Adrenal gland (tissue), 19 donors: Measurements from ENCODE around the gene SLC31A2. TPM values are rescaled to one million over a fixed set of nuclear protein-coding genes. Genes with fewer than 3 reads are reported as not detected.
"Not testable (repeated sequence)": the region's sequence is repeated elsewhere in the genome, so short reads cannot be mapped to it uniquely, and the experiment has no call there.

ENCODE experiments used
- DNase-seq, 7 donors: peaks; one replicate each; pipeline ENCODE4 v3.0.0-alpha.2; 2019 to 2020
- H3K27ac ChIP-seq, 5 donors: fragments of 200-600 bp; sonication (generic) in 4 of 5; 1 replicate in 3 of 5; 2 replicates in 2 of 5; pipeline versions ENCODE4 v1.5.1 to v1.8.0; 2016 to 2020; ENCODE audit warnings: mild to moderate bottlenecking in 1 of 5
- H3K27me3 ChIP-seq: fragments of 200-600 bp; 2 replicates; pipeline ENCODE4 v1.8.0; 2021
- H3K36me3 ChIP-seq, 2 donors: fragments of 200-600 bp; replicated peaks in 1 of 2; 1 replicate in 1 of 2; 2 replicates in 1 of 2; pipeline versions ENCODE4 v1.5.1 to v1.8.0; 2018 to 2022
- H3K4me1 ChIP-seq, 2 donors: fragments of 200-600 bp; replicated peaks in 1 of 2; 1 replicate in 1 of 2; 2 replicates in 1 of 2; pipeline versions ENCODE4 v1.5.1 to v1.8.0; 2018 to 2021
- H3K4me3 ChIP-seq, 4 donors: fragments of 200-600 bp; sonication (generic) in 3 of 4; one replicate each; pipeline ENCODE4 v1.5.1; 2016 to 2018
- H3K9me3 ChIP-seq, 3 donors: fragments of 200-600 bp; sonication (generic) in 1 of 3; replicated peaks in 1 of 3; 1 replicate in 2 of 3; 2 replicates in 1 of 3; pipeline versions ENCODE4 v1.5.1 to v1.8.0; 2016 to 2021
- POLR2A ChIP-seq, 2 donors: fragments of 450-650 bp; IDR thresholded peaks; one replicate each; pipeline ENCODE4 v1.6.1; 2017; ENCODE audit warnings: antibody characterized with exemption in 2 of 2, mild to moderate bottlenecking in 2 of 2, moderate library complexity in 1 of 2
- WGBS, 4 donors: extraction: QIAGEN DNeasy Blood & Tissue Kit in 2 of 4; methylation state at CpG; one replicate each; pipeline versions ENCODE4 v1.1.5 to v1.1.7; 2013 to 2017; 5-methylcytosine and 5-hydroxymethylcytosine counted together
- intact Hi-C, 2 donors: fragments of 100-400 bp; cut with DNase I; formaldehyde crosslinking; loops; one replicate each; pipeline versions ENCODE4 v1.14.1 to v1.15.0; 2022 to 2023
- long read RNA-seq, 10 donors: library from polyadenylated mRNA in 3 of 10; unstranded in 2 of 10; stranded (forward) in 1 of 10; transcript quantifications; one replicate each; pipeline ENCODE4 v2.0.0 and lab custom pipeline, GENCODE V29; 2021 to 2026
- polyA plus RNA-seq, 3 donors: library from polyadenylated mRNA; stranded (reverse); fragments of 200-250 nt in 2 of 3; fragments of 350-450 nt in 1 of 3; fragmentation: Illumina TruSeq in 1 of 3; extraction: RNeasy Lipid Tissue Mini Kit (QIAGEN cat#74804) in 1 of 3; gene quantifications; one replicate each; pipeline ENCODE4 v1.2.3, GENCODE V29; 2013 to 2014
- total RNA-seq, 9 donors: library from RNA; depleted of rRNA in 4 of 9; stranded (reverse); fragments of >200 nt in 4 of 9; fragments of 120-200 nt in 1 of 9; fragmentation: NEBNext Ultra II Directional in 1 of 9; extraction: Animal tissue kit (Norgen Biotek cat#: 25700) in 1 of 9; gene quantifications; one replicate each; pipeline versions ENCODE4 v1.1.0 to v1.2.4, GENCODE V29; 2013 to 2023
- TF ChIP-seq, protein P1 (sequence below), 6 experiments: fragments of 450-650 bp in 4 of 6; fragments of 200-600 bp in 2 of 6; sonication (generic) in 1 of 6; IDR thresholded peaks; 1 replicate in 5 of 6; 2 replicates in 1 of 6; pipeline versions ENCODE4 v1.5.1 to v1.8.0; 2016 to 2021; ENCODE audit warnings: antibody characterized with exemption in 6 of 6, mild to moderate bottlenecking in 2 of 6, moderate library complexity in 1 of 6
- donor health status: healthy with polysubstance abuse.
- donor health status: Bipolar disorder and iron deficiency.
- donor health status: DM: yes; HTN: yes; CAD: no.
- donor health status: DM: no; HTN: no; CAD: no.
- donor health status: DM: no; HTN: no; CAD: no.
- donor health status: DM: yes; HTN: yes; CAD: no.

SLC31A2 gene, protein sequence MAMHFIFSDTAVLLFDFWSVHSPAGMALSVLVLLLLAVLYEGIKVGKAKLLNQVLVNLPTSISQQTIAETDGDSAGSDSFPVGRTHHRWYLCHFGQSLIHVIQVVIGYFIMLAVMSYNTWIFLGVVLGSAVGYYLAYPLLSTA
- total RNA-seq (10 to 100 TPM; 16.0 to 50.8 (median 23.0) TPM), polyA plus RNA-seq (10 to 100 TPM in 2 of 3 donors, 1 to 10 TPM in 1; 9.1 to 20.8 (median 10.8) TPM)
- long read RNA-seq, donor 1, transcript SLC31A2-201 (4 exons, 1,785 nt): major isoform, 15 of 15 reads
- long read RNA-seq, donor 1, partial matches to known transcripts: 0 of 15 reads
- long read RNA-seq, donor 1, other reads (novel, unspliced or antisense): 0 of 15 reads
- long read RNA-seq, donor 2, transcript SLC31A2-201 (4 exons, 1,785 nt): major isoform, 21 of 31 reads
- long read RNA-seq, donor 2, partial matches to known transcripts: 10 of 31 reads
- long read RNA-seq, donor 2, other reads (novel, unspliced or antisense): 0 of 31 reads
- long read RNA-seq, donor 3, transcript SLC31A2-201 (4 exons, 1,785 nt): major isoform, 10 of 10 reads
- long read RNA-seq, donor 3, partial matches to known transcripts: 0 of 10 reads
- long read RNA-seq, donor 3, other reads (novel, unspliced or antisense): 0 of 10 reads
- long read RNA-seq, donor 4, transcript SLC31A2-201 (4 exons, 1,785 nt): major isoform, 38 of 40 reads
- long read RNA-seq, donor 4, partial matches to known transcripts: 0 of 40 reads
- long read RNA-seq, donor 4, other reads (novel, unspliced or antisense): 2 of 40 reads
- long read RNA-seq, donor 5, transcript SLC31A2-201 (4 exons, 1,785 nt): major isoform, 54 of 62 reads
- long read RNA-seq, donor 5, partial matches to known transcripts: 3 of 62 reads
- long read RNA-seq, donor 5, other reads (novel, unspliced or antisense): 5 of 62 reads
- long read RNA-seq, donor 6, transcript SLC31A2-201 (4 exons, 1,785 nt): major isoform, 18 of 26 reads
- long read RNA-seq, donor 6, partial matches to known transcripts: 0 of 26 reads
- long read RNA-seq, donor 6, other reads (novel, unspliced or antisense): 6 of 26 reads
- long read RNA-seq, donor 7, transcript SLC31A2-201 (4 exons, 1,785 nt): major isoform, 8 of 8 reads
- long read RNA-seq, donor 7, partial matches to known transcripts: 0 of 8 reads
- long read RNA-seq, donor 7, other reads (novel, unspliced or antisense): 0 of 8 reads
- long read RNA-seq, donor 8, transcript SLC31A2-201 (4 exons, 1,785 nt): major isoform, 19 of 19 reads
- long read RNA-seq, donor 8, partial matches to known transcripts: 0 of 19 reads
- long read RNA-seq, donor 8, other reads (novel, unspliced or antisense): 0 of 19 reads
- long read RNA-seq, donor 9, transcript SLC31A2-201 (4 exons, 1,785 nt): major isoform, 17 of 30 reads
- long read RNA-seq, donor 9, partial matches to known transcripts: 13 of 30 reads
- long read RNA-seq, donor 9, other reads (novel, unspliced or antisense): 0 of 30 reads
- long read RNA-seq, donor 10, transcript SLC31A2-201 (4 exons, 1,785 nt): major isoform, 9 of 9 reads
- long read RNA-seq, donor 10, partial matches to known transcripts: 0 of 9 reads
- long read RNA-seq, donor 10, other reads (novel, unspliced or antisense): 0 of 9 reads

DNA sequence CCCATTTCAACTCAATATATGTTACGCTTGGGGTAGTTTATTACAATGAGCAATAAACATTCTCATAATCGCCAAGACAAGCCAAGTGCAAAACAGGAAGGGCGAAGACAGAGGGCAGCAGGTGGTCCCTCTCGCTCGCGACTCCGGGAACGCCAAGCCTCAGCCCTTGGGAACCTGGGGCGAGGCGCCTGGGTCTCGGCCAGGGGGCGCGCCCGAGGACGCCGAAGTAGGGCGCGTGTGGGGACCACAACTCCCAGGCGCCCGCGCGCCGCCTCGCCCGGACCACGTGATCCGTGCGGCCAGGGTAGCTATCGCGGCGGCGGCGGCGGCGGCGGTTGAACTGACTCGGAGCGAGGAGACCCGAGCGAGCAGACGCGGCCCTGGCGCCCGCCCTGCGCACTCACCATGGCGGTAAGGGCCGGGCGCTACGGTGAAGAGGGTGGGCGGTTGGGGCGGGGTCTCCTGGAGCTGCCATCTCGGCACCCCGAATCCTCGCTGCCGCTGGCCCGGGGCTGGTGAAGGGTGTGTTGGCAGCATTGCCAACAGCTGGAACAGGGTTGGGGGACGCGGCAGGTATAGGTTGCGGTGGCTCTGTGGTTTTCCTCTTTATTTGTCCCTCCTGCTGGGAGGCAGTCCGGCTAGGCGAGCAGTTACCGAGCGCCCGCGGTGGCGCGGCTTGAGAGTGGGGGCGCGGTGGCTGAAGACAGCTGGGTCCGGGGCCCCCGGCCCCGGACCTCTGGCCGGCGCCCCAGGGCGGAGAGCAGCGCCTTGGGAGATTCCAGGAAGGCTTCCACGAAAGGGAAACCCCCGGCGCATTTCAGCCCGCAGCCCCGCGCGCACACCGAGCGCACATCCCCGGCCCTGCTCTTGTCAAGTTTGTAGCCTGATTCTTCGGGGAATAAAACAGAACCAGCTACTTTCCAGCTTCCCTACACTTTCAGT lies at the start of gene SLC31A2:
TSS of gene SLC31A2 (plus strand) at position 338 of the 942 bp plus-strand sequence. CDS start at position 406, 68 bp downstream.
- TF ChIP-seq POLR2A (IDR thresholded peaks at IDR 0.05): peak; percentile 83 to 91
- TF ChIP-seq, protein P1, sequence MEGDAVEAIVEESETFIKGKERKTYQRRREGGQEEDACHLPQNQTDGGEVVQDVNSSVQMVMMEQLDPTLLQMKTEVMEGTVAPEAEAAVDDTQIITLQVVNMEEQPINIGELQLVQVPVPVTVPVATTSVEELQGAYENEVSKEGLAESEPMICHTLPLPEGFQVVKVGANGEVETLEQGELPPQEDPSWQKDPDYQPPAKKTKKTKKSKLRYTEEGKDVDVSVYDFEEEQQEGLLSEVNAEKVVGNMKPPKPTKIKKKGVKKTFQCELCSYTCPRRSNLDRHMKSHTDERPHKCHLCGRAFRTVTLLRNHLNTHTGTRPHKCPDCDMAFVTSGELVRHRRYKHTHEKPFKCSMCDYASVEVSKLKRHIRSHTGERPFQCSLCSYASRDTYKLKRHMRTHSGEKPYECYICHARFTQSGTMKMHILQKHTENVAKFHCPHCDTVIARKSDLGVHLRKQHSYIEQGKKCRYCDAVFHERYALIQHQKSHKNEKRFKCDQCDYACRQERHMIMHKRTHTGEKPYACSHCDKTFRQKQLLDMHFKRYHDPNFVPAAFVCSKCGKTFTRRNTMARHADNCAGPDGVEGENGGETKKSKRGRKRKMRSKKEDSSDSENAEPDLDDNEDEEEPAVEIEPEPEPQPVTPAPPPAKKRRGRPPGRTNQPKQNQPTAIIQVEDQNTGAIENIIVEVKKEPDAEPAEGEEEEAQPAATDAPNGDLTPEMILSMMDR (IDR thresholded peaks at IDR 0.05): peak in 3 of 6 experiments; percentile 12 to 33 (median 33)
- Histone ChIP-seq H3K4me3 (peak within 1 kb of the TSS; percentile 43 to 93 (median 72)), H3K27me3 (no peaks in the 10 kb centered on the region), H3K27ac (peak within 1 kb of the TSS in 4 of 5 donors; percentile 81 to 93 (median 86)), H3K36me3 (no peaks in the 10 kb centered on the region), H3K9me3 (no peaks in the 10 kb centered on the region), H3K4me1 (peaks cover 19 to 47% of the 10 kb centered on the region in 2 donors)
- DNase-seq: peak; percentile 85 to 94 (median 89)
- intact Hi-C loops: no loop called here
- WGBS, 4 donors: 1 to 2% (median 1%) methylated on average over 13 to 87 of the region's 87 CpGs

DNA sequence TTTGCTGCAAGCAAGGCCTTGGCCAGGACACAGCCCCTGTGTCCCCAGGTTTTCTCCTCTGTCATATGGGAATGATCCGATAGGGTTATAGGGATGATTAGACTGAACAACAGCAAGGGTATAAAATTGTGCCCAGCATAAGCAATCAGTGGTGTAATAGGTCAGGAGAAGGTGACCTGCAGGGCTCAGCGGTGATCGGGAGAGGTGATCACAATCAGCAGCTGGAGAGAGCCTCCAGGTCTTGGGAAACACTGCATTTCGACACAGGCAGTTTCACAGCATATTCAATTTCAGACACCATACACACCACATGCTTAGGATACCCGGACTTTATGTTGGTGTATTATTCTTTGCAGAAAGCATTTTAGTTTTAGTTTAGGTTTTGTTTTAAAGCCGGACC lies 45.5 kb upstream of the SLC31A2 start:
- H3K36me3 ChIP-seq, H3K4me1 ChIP-seq, H3K9me3 ChIP-seq, H3K27ac ChIP-seq, DNase-seq, H3K4me3 ChIP-seq, H3K27me3 ChIP-seq, intact Hi-C loops: not testable (repeated sequence)
- WGBS, 4 donors: no CpG with 5 or more reads among the region's 6 CpGs

DNA sequence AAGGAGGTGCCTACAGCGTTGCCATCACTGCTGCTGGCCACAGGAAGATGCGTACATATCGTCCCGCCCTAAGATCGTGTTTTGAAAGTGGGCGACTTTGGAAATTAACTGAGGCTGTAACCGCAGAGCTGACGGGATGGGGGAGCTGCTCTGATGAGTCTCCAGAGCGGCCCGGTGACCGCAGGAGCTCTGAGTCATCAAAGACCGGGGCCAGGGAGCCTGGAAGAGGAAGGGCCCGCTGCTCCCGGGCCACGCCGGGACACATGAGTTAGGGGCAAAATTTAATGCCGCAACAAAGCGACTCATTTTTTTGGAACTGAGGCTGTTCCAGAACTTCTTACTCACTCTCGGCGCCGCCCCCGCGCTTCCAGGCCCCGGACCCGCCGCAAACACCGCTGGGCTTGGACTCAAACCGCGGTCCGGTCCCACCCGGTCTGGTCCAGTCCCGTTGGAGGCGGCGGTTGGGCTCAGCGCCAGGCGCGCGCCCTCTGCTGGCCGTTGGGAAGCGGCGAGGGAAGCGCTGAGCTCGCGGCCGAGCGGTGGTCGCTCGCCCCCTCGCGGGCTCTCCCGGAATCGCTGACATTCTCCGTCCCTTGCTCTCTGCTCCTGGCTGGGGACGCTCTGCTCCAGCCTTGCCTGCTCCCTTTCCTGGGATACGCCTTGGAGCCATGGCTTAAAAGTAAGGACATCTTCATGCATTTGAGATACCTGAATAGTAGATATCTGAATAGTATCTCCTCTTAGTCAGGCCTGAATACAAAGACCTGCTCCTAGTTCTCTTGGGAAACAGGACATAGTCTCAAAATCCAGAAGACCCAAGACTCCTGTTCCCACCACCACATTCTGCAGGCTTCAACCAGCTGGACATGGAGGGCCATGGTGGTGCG lies 39.5 kb upstream of the SLC31A2 start:
- H3K4me1 ChIP-seq, H3K9me3 ChIP-seq, H3K4me3 ChIP-seq, H3K27me3 ChIP-seq, H3K36me3 ChIP-seq, H3K27ac ChIP-seq, intact Hi-C loops: not testable (repeated sequence)
- DNase-seq: peak in 2 of 7 donors; percentile 17 to 22
- TF ChIP-seq, protein P1 (IDR thresholded peaks at IDR 0.05): peak; percentile 9 to 84 (median 82)
- 7 to 30% (median 10%) methylated on average over 3 to 9 of the region's 56 CpGs for WGBS, 4 donors
